ENCODE measurements around the gene TBC1D4.

Gene TBC1D4

DNA sequence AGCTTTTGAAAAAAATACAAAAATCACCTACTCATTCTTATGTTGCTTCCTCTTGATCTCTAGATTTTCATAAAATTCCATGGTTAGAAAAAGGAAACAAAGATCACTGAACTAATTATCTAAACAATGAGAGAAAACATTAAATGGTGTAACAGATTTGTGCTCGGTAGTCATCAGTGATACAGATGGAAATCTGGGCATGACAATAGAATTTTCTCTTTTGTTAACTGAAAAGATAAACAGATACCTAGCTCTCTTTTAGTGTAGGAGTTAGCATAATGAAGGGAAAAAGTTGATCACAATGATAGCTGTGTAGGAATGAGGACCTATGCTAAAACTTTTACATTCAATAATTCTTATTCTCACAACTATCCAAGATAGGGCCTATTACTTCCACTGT, 103.7 kb downstream of the TBC1D4 start:
- H2AFZ ChIP-seq (ENCODE audit: low read length) = no peak overlapping the region
- no peak overlapping the region for H3K4me3 ChIP-seq (ENCODE audit: low read length, poor library complexity, severe bottlenecking)
- H3K27me3 ChIP-seq (ENCODE audit: insufficient read depth, low read length, poor library complexity, severe bottlenecking) = no peaks in the 10 kb centered on the region
- TF ChIP-seq EZH2phosphoT487 (IDR thresholded peaks at IDR 0.05; ENCODE audit: borderline replicate concordance) (no peak), CTCF (conservative IDR thresholded peaks at IDR 0.05; ENCODE audit: low read length) (no peak)
- peaks cover 2% of the 10 kb centered on the region; the same call in 1 of the 2 replicates for H3K79me2 ChIP-seq (ENCODE audit: insufficient read depth, low read length)
- no peaks in the 10 kb centered on the region for H3K36me3 ChIP-seq (ENCODE audit: insufficient read depth, low read length)
- no peaks in the 10 kb centered on the region for H3F3A ChIP-seq (ENCODE audit: low read depth)
- H3K9me2 ChIP-seq (replicated peaks; ENCODE audit: low read depth, low read length) = no peaks in the 10 kb centered on the region
- H3K9me3 ChIP-seq (ENCODE audit: insufficient read depth, low read depth, low read length) = no peaks in the 10 kb centered on the region
- no peaks in the 10 kb centered on the region for H4K20me1 ChIP-seq (ENCODE audit: insufficient read depth, low read length, poor library complexity, severe bottlenecking)
- H3K4me2 ChIP-seq (ENCODE audit: low read depth, low read length, poor library complexity, severe bottlenecking) = no peak overlapping the region
- H3K9ac ChIP-seq (ENCODE audit: low read depth, low read length, poor library complexity, severe bottlenecking) = no peak overlapping the region
- H3K4me1 ChIP-seq (ENCODE audit: insufficient read depth, low read length, poor library complexity, severe bottlenecking) = peaks cover 2% of the 10 kb centered on the region

GRCh38 chr13:75376792-75377402, 105.1 kb downstream of the TBC1D4 start:
- H3K9me2 ChIP-seq (replicated peaks; ENCODE audit: low read depth, low read length) = no peaks in the 10 kb centered on the region
- H3K4me3 ChIP-seq (ENCODE audit: low read length, poor library complexity, severe bottlenecking) = no peak overlapping the region
- peaks cover 3% of the 10 kb centered on the region for H4K20me1 ChIP-seq (ENCODE audit: insufficient read depth, low read length, poor library complexity, severe bottlenecking)
- H3K36me3 ChIP-seq (ENCODE audit: insufficient read depth, low read length) = no peaks in the 10 kb centered on the region
- no peaks in the 10 kb centered on the region for H3K9me3 ChIP-seq (ENCODE audit: insufficient read depth, low read depth, low read length)
- H3F3A ChIP-seq (ENCODE audit: low read depth) = no peaks in the 10 kb centered on the region
- no peak overlapping the region for H3K9ac ChIP-seq (ENCODE audit: low read depth, low read length, poor library complexity, severe bottlenecking)
- H3K79me2 ChIP-seq (ENCODE audit: insufficient read depth, low read length) = peaks cover 5% of the 10 kb centered on the region; the same call in 1 of the 2 replicates
- no peak for TF ChIP-seq EZH2phosphoT487 (IDR thresholded peaks at IDR 0.05; ENCODE audit: borderline replicate concordance)
- no peak for TF ChIP-seq CTCF (conservative IDR thresholded peaks at IDR 0.05; ENCODE audit: low read length)
- no peak overlapping the region for H2AFZ ChIP-seq (ENCODE audit: low read length)
- peaks cover 7% of the 10 kb centered on the region for H3K4me1 ChIP-seq (ENCODE audit: insufficient read depth, low read length, poor library complexity, severe bottlenecking)
- H3K4me2 ChIP-seq (ENCODE audit: low read depth, low read length, poor library complexity, severe bottlenecking) = no peak overlapping the region
- H3K27me3 ChIP-seq (ENCODE audit: insufficient read depth, low read length, poor library complexity, severe bottlenecking) = no peaks in the 10 kb centered on the region

DNA sequence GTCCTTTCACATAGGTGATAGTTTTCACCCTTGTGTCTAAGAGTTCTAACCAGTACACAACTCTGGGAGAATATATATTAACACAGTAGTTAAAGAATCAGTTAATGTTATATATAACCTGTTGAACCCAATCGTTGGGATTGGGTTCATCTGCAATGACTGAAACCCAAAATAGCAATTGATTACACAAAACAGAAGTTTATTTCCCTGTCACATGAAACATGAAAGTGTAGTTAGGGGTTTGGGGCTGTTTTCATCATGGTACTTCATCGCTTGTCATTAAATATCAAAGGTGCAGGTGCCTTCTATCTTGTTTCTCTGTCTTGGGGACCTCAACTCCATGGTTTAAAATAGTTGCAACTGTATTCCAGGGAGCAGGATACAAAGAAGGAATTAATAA, 106.6 kb downstream of the TBC1D4 start:
- Histone ChIP-seq H3K36me3 (ENCODE audit: insufficient read depth, low read length) (no peaks in the 10 kb centered on the region), H3K9me3 (ENCODE audit: insufficient read depth, low read depth, low read length) (no peaks in the 10 kb centered on the region), H3K9ac (ENCODE audit: low read depth, low read length, poor library complexity, severe bottlenecking) (no peak overlapping the region), H2AFZ (ENCODE audit: low read length) (no peak overlapping the region), H3K79me2 (ENCODE audit: insufficient read depth, low read length) (peaks cover 5% of the 10 kb centered on the region; the same call in 1 of the 2 replicates), H3K4me2 (ENCODE audit: low read depth, low read length, poor library complexity, severe bottlenecking) (no peak overlapping the region), H3K4me1 (ENCODE audit: insufficient read depth, low read length, poor library complexity, severe bottlenecking) (peaks cover 16% of the 10 kb centered on the region), H3F3A (ENCODE audit: low read depth) (no peaks in the 10 kb centered on the region), H3K27me3 (ENCODE audit: insufficient read depth, low read length, poor library complexity, severe bottlenecking) (no peaks in the 10 kb centered on the region), H4K20me1 (ENCODE audit: insufficient read depth, low read length, poor library complexity, severe bottlenecking) (peaks cover 3% of the 10 kb centered on the region), H3K4me3 (ENCODE audit: low read length, poor library complexity, severe bottlenecking) (no peak overlapping the region), H3K9me2 (replicated peaks; ENCODE audit: low read depth, low read length) (no peaks in the 10 kb centered on the region)
- TF ChIP-seq EZH2phosphoT487 (IDR thresholded peaks at IDR 0.05; ENCODE audit: borderline replicate concordance) = no peak
- no peak for TF ChIP-seq CTCF (conservative IDR thresholded peaks at IDR 0.05; ENCODE audit: low read length)
